Right lobe of liver (tissue), 6 donors: ENCODE measurements around the gene IFIH1. TPM values are rescaled to one million over a fixed set of nuclear protein-coding genes. Genes with fewer than 3 reads are reported as not detected.

Experiments used
- ATAC-seq, 4 donors: fragments of 200-7000 bp; cut with Tn5 transposase; one replicate each; pipeline ENCODE4 v1.9.1; 2020; ENCODE audit warnings: mild to moderate bottlenecking in 4 of 4, moderate library complexity in 4 of 4
- DNase-seq, 3 donors: peaks; one replicate each; pipeline ENCODE4 v3.0.0-alpha.2; 2020
- H3K27ac ChIP-seq, 3 donors: fragments of 200-600 bp; one replicate each; pipeline ENCODE4 v1.8.0; 2022
- H3K27me3 ChIP-seq, 2 donors: fragments of 200-600 bp; one replicate each; pipeline ENCODE4 v1.8.0; 2022
- H3K36me3 ChIP-seq, 4 donors: fragments of 200-600 bp; sonication (generic) in 1 of 4; one replicate each; pipeline versions ENCODE4 v1.5.1 to v1.8.0; 2017 to 2022; ENCODE audit warnings: control low read depth in 1 of 4
- H3K4me1 ChIP-seq, 4 donors: fragments of 200-600 bp; sonication (generic) in 1 of 4; one replicate each; pipeline versions ENCODE4 v1.5.1 to v1.8.0; 2017 to 2022; ENCODE audit warnings: control low read depth in 1 of 4
- H3K4me3 ChIP-seq, 3 donors: fragments of 200-600 bp; one replicate each; pipeline ENCODE4 v1.8.0; 2022
- H3K9me3 ChIP-seq, 4 donors: fragments of 200-600 bp; sonication (generic) in 1 of 4; one replicate each; pipeline versions ENCODE4 v1.5.1 to v1.8.0; 2017 to 2022; ENCODE audit warnings: control low read depth in 1 of 4
- POLR2A ChIP-seq: fragments of 450-650 bp; IDR thresholded peaks from one replicate; pipeline ENCODE4 v1.6.1; 2017; ENCODE audit warnings: antibody characterized with exemption, mild to moderate bottlenecking
- WGBS: methylation state at CpG from one replicate; pipeline ENCODE4 v1.1.6; 2018; ENCODE audit warnings: low coverage, low lambda C conversion rate; ENCODE audit not compliant: insufficient coverage; ENCODE audit errors: missing lambda C conversion rate; 5-methylcytosine and 5-hydroxymethylcytosine counted together
- intact Hi-C, 2 donors: fragments of 100-400 bp; cut with DNase I; formaldehyde crosslinking; loops; one replicate each; pipeline versions ENCODE4 v1.11.2 to v1.14.1; 2022
- total RNA-seq, 6 experiments: library from RNA; depleted of rRNA in 2 of 6; stranded (reverse); fragments of >200 nt in 2 of 6; fragmentation: NEBNext Ultra II Directional in 3 of 6; extraction: Animal tissue kit (Norgen Biotek cat#: 25700) in 3 of 6; gene quantifications; one replicate each; pipeline versions ENCODE4 v1.1.0 to v1.2.4, GENCODE V29; 2016 to 2023
- TF ChIP-seq, protein P1 (sequence below), 4 donors: fragments of 200-600 bp in 3 of 4; fragments of 450-650 bp in 1 of 4; IDR thresholded peaks; one replicate each; pipeline versions ENCODE4 v1.5.1 to v1.8.0; 2016 to 2022; ENCODE audit warnings: antibody characterized with exemption in 4 of 4, mild to moderate bottlenecking in 2 of 4
- donor health status: DM: no; HTN: yes; CAD: no.
- donor health status: DM: no; HTN: no; CAD: no.
- donor health status: DM: no; HTN: no; CAD: no.
- donor health status: DM: no; HTN: yes; CAD: no.
- donor health status: DM: no; HTN: yes; CAD: no.

The IFIH1 gene
- total RNA-seq, 6 experiments from 2014 or later: 8.8 to 15.6 (median 11.9) TPM

GRCh38 chr2:162220368-162220767 is 98.1 kb downstream of the IFIH1 start:
- intact Hi-C loops: no loop called here
- Histone ChIP-seq H3K36me3 (no peaks in the 10 kb centered on the region), H3K9me3 (no peaks in the 10 kb centered on the region), H3K4me1 (no peaks in the 10 kb centered on the region), H3K27ac (no peak overlapping the region), H3K27me3 (no peaks in the 10 kb centered on the region), H3K4me3 (no peak overlapping the region)
- no peak for TF ChIP-seq POLR2A
- TF ChIP-seq, protein P1, sequence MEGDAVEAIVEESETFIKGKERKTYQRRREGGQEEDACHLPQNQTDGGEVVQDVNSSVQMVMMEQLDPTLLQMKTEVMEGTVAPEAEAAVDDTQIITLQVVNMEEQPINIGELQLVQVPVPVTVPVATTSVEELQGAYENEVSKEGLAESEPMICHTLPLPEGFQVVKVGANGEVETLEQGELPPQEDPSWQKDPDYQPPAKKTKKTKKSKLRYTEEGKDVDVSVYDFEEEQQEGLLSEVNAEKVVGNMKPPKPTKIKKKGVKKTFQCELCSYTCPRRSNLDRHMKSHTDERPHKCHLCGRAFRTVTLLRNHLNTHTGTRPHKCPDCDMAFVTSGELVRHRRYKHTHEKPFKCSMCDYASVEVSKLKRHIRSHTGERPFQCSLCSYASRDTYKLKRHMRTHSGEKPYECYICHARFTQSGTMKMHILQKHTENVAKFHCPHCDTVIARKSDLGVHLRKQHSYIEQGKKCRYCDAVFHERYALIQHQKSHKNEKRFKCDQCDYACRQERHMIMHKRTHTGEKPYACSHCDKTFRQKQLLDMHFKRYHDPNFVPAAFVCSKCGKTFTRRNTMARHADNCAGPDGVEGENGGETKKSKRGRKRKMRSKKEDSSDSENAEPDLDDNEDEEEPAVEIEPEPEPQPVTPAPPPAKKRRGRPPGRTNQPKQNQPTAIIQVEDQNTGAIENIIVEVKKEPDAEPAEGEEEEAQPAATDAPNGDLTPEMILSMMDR (IDR thresholded peaks at IDR 0.05): no peak
- ATAC-seq: no peak
- DNase-seq: no peak
- 60% methylated on average over 1 of the region's 1 CpG for WGBS

GRCh38 chr2:162219426-162219825 is 99.1 kb downstream of the IFIH1 start:
- no peaks in the 10 kb centered on the region for H3K4me1 ChIP-seq
- H3K27me3 ChIP-seq: no peaks in the 10 kb centered on the region
- H3K27ac ChIP-seq: no peak overlapping the region
- 58% methylated on average over 4 of the region's 4 CpGs for WGBS
- H3K4me3 ChIP-seq: no peak overlapping the region
- ATAC-seq (no peak), DNase-seq (no peak)
- no peaks in the 10 kb centered on the region for H3K9me3 ChIP-seq
- H3K36me3 ChIP-seq: no peaks in the 10 kb centered on the region
- no peak for TF ChIP-seq POLR2A
- TF ChIP-seq, protein P1 (IDR thresholded peaks at IDR 0.05): no peak
- intact Hi-C loops: no loop called here

GRCh38 chr2:162217598-162217997 is 100.9 kb downstream of the IFIH1 start:
- Histone ChIP-seq H3K27me3 (no peaks in the 10 kb centered on the region), H3K9me3 (no peaks in the 10 kb centered on the region), H3K4me1 (no peaks in the 10 kb centered on the region), H3K36me3 (no peaks in the 10 kb centered on the region), H3K27ac (no peak overlapping the region), H3K4me3 (no peak overlapping the region)
- intact Hi-C loops: no loop called here
- DNase-seq: no peak
- TF ChIP-seq POLR2A: no peak
- TF ChIP-seq, protein P1 (IDR thresholded peaks at IDR 0.05): no peak
- no peak for ATAC-seq
- WGBS: 67% methylated on average over 1 of the region's 1 CpG

Other genes starting within 250 kb of the IFIH1 start
- 10 to 100 TPM; 17.8 to 39.8 (median 26.3) TPM for gene DPP4, start 244.5 kb downstream of the IFIH1 start, total RNA-seq
- gene GCG, start 166.4 kb downstream of the IFIH1 start, total RNA-seq: not detected
- gene FAP, start 75.2 kb downstream of the IFIH1 start, total RNA-seq: under 1 TPM in 4 of 6 experiments, not detected in 2; 0.22 to 0.93 (median 0.55) TPM
- 10 to 100 TPM in 4 of 6 experiments, 1 to 10 TPM in 2; 6.8 to 18.1 (median 10.9) TPM for gene GCA, start 25.4 kb upstream of the IFIH1 start, total RNA-seq